Glutamatergic neuron (in vitro differentiated cells): ENCODE measurements around the gene EIF1AD. TPM values are rescaled to one million over a fixed set of nuclear protein-coding genes. Genes with fewer than 3 reads are reported as not detected.

Experiments
- DNase-seq: peaks from one replicate; pipeline ENCODE4 v3.0.0; 2022
- H3K27ac Mint-ChIP-seq: one replicate; pipeline ENCODE4 v1.8.0; 2020; ENCODE audit warnings: mild to moderate bottlenecking, mixed read lengths, inconsistent platforms; ENCODE audit not compliant: unreplicated experiment
- H3K27me3 Mint-ChIP-seq: one replicate; pipeline ENCODE4 v1.8.0; 2020; ENCODE audit warnings: mild to moderate bottlenecking, moderate library complexity, mixed read lengths, inconsistent platforms; ENCODE audit not compliant: unreplicated experiment
- H3K36me3 Mint-ChIP-seq: one replicate; pipeline ENCODE4 v1.8.0; 2020; ENCODE audit warnings: mild to moderate bottlenecking, mixed read lengths, inconsistent platforms; ENCODE audit not compliant: unreplicated experiment
- H3K4me1 Mint-ChIP-seq: one replicate; pipeline ENCODE4 v1.8.0; 2020; ENCODE audit warnings: mild to moderate bottlenecking, low read depth, mixed read lengths, inconsistent platforms; ENCODE audit not compliant: unreplicated experiment
- H3K4me3 Mint-ChIP-seq: one replicate; pipeline ENCODE4 v1.8.0; 2020; ENCODE audit warnings: mild to moderate bottlenecking, mixed read lengths, inconsistent platforms; ENCODE audit not compliant: unreplicated experiment
- H3K9me3 Mint-ChIP-seq: one replicate; pipeline ENCODE4 v1.8.0; 2020; ENCODE audit warnings: mild to moderate bottlenecking, moderate library complexity, mixed read lengths, inconsistent platforms; ENCODE audit not compliant: unreplicated experiment
- CTCF ChIP-seq: fragments of 200-600 bp; sonication (generic); IDR thresholded peaks from one replicate; pipeline ENCODE4 v1.5.0; 2021; ENCODE audit not compliant: partially characterized antibody, unreplicated experiment
- total RNA-seq: library from RNA; stranded (reverse); fragmentation: NEBNext Ultra II Directional; extraction: Animal tissue kit (Norgen Biotek cat#: 25700); gene quantifications from one replicate; pipeline ENCODE4 v1.2.1, GENCODE V29; 2021; ENCODE audit not compliant: unreplicated experiment

Gene EIF1AD
- total RNA-seq, 1 donor from 2014 or later, result 37.6 TPM

- no peak for TF ChIP-seq CTCF
- Mint-ChIP-seq H3K4me3 (peak overlapping the region; percentile 68), H3K4me1 (peaks cover 17% of the 10 kb centered on the region), H3K9me3 (peaks cover 5% of the 10 kb centered on the region), H3K27ac (no peak overlapping the region), H3K27me3 (peaks cover 8% of the 10 kb centered on the region), H3K36me3 (no peaks in the 10 kb centered on the region)
- no peak for DNase-seq
Measured at GRCh38 chr11:66047541-66048365, 45.8 kb upstream of the EIF1AD start.

GRCh38 chr11:66046901-66047300 lies 44.9 kb upstream of the EIF1AD start:
- H3K4me1 Mint-ChIP-seq, result peaks cover 16% of the 10 kb centered on the region
- no peak overlapping the region for H3K27ac Mint-ChIP-seq
- no peak for DNase-seq
- H3K9me3 Mint-ChIP-seq, result peaks cover 4% of the 10 kb centered on the region
- TF ChIP-seq CTCF, result no peak
- no peak overlapping the region for H3K4me3 Mint-ChIP-seq
- H3K27me3 Mint-ChIP-seq, result peaks cover 7% of the 10 kb centered on the region
- no peaks in the 10 kb centered on the region for H3K36me3 Mint-ChIP-seq

GRCh38 chr11:66045177-66045639 lies 43.3 kb upstream of the EIF1AD start:
- Mint-ChIP-seq H3K36me3 (no peaks in the 10 kb centered on the region), H3K4me3 (no peak overlapping the region), H3K4me1 (peaks cover 7% of the 10 kb centered on the region), H3K27ac (no peak overlapping the region), H3K9me3 (peaks cover 2% of the 10 kb centered on the region), H3K27me3 (peaks cover 5% of the 10 kb centered on the region)
- DNase-seq, result peak; percentile 88
- TF ChIP-seq CTCF, result peak; percentile 96

GRCh38 chr11:66044757-66045156 lies 42.8 kb upstream of the EIF1AD start:
- Mint-ChIP-seq H3K36me3 (no peaks in the 10 kb centered on the region), H3K27me3 (peaks cover 5% of the 10 kb centered on the region), H3K4me3 (no peak overlapping the region), H3K27ac (no peak overlapping the region), H3K4me1 (peaks cover 5% of the 10 kb centered on the region), H3K9me3 (peaks cover 2% of the 10 kb centered on the region)
- no peak for DNase-seq
- no peak for TF ChIP-seq CTCF
